ENCODE results near the gene BMPER. TPM values are rescaled to one million over a fixed set of nuclear protein-coding genes. Genes with fewer than 3 reads are reported as not detected.

The BMPER gene
- total and polyA plus RNA-seq, 10 of the 15 experiments (the other 5 are each of a cell fraction or from before 2014, with no cell fraction given), result 0.02 to 0.08 TPM; not detected in 8

- ATAC-seq, result no peak
- intact Hi-C loops (cut with micrococcal nuclease; ENCODE audit: unreplicated experiment), result no loop called here
- Histone ChIP-seq H3K79me2 (ENCODE audit: control insufficient read depth, insufficient read depth, low read length) (no peaks in the 10 kb centered on the region), H3K9me3 (replicated peaks; ENCODE audit: control insufficient read depth, insufficient read depth, low read length) (no peaks in the 10 kb centered on the region), H3K9ac (ENCODE audit: control insufficient read depth, insufficient read depth, low read length) (no peak overlapping the region), H3K27me3 (replicated peaks in 1 of 2; ENCODE audit: control insufficient read depth in 2 of 2, insufficient read depth in 2 of 2, low read length in 1 of 2) (no peaks in the 10 kb centered on the region), H4K20me1 (ENCODE audit: control insufficient read depth, insufficient read depth) (no peaks in the 10 kb centered on the region), H3K4me1 (ENCODE audit: control insufficient read depth, insufficient read depth, low read length) (no peaks in the 10 kb centered on the region), H3K27ac (ENCODE audit: control insufficient read depth, insufficient read depth) (no peak overlapping the region), H3K4me3 (no peak overlapping the region), H3K36me3 (ENCODE audit: control insufficient read depth in 2 of 2, insufficient read depth in 2 of 2, low read length in 1 of 2) (no peaks in the 10 kb centered on the region), H3K4me2 (ENCODE audit: control insufficient read depth, insufficient read depth) (no peak overlapping the region), H2AFZ (ENCODE audit: control insufficient read depth, low read depth, low read length) (no peak overlapping the region)
- WGBS (ENCODE audit: insufficient coverage, insufficient replicate concordance, low lambda C conversion rate, missing lambda C conversion rate), result 63% methylated on average over 1 of the region's 1 CpG
- SMC1A ChIA-PET (ENCODE audit: uncharacterized antibody, unreplicated experiment), result interaction anchor here (0.6 kb wide), 1 partner anchor 10 kb away, joined by 4 read pairs; no protein-coding TSS in a partner anchor
- no peak for FAIRE-seq
- in situ Hi-C loops (cut with MboI), result no loop called here
- POLR2A ChIA-PET, result no interaction called here
- TF ChIP-seq BCLAF1 (IDR thresholded peaks at IDR 0.05) (no peak), NFYB (IDR thresholded peaks at IDR 0.05; ENCODE audit: insufficient read depth, low read depth, low read length) (no peak), MXI1 (IDR thresholded peaks at IDR 0.05; ENCODE audit: low read depth, low read length) (no peak), BMI1 (IDR thresholded peaks at IDR 0.05; ENCODE audit: borderline replicate concordance) (no peak), ZBTB4 (CRISPR knock-in tag; IDR thresholded peaks at IDR 0.05) (no peak), TCF12 (IDR thresholded peaks at IDR 0.05; ENCODE audit: low read depth, low read length) (no peak), USF1 (IDR thresholded peaks at IDR 0.05; ENCODE audit: borderline replicate concordance, extremely low read length, insufficient read depth, low read depth, low read length) (no peak), EP300 (IDR thresholded peaks at IDR 0.05; ENCODE audit: borderline replicate concordance in 1 of 2, control insufficient read depth in 1 of 2, low read depth in 2 of 2, low read length in 2 of 2) (no peak), RBBP5 (conservative IDR thresholded peaks at IDR 0.05) (no peak), HDGF (IDR thresholded peaks at IDR 0.05) (no peak), NFIC (IDR thresholded peaks at IDR 0.05; ENCODE audit: low read depth, low read length) (no peak), IRF4 (IDR thresholded peaks at IDR 0.05; ENCODE audit: low read depth, low read length) (no peak), MTA2 (IDR thresholded peaks at IDR 0.05; ENCODE audit: low read depth) (no peak), LARP7 (IDR thresholded peaks at IDR 0.05) (no peak), NR2F1 (conservative IDR thresholded peaks at IDR 0.05) (no peak)
- BruUV-seq (replicated peaks), result no TSS peak
- no peak for DNase-seq (ENCODE audit: low read depth, low spot score)
- CTCF ChIA-PET, result no interaction called here
- RAD21 ChIA-PET (ENCODE audit: unreplicated experiment), result no interaction called here
These were observed 143.1 kb downstream of the BMPER start for GRCh38 chr7:34048445-34048844.
